DOHH2 (cell line): ENCODE measurements around the gene THSD7A.

ENCODE experiments used
- EZH2phosphoT487 ChIP-seq: fragments of 200-600 bp; sonication (generic); IDR thresholded peaks from 2 replicates; pipeline ENCODE4 v1.6.1; 2017; ENCODE audit warnings: borderline replicate concordance, mild to moderate bottlenecking, antibody characterized with exemption, low read length, moderate library complexity, mixed read lengths
- TF ChIP-seq, protein P1 (sequence below): fragments of 200-600 bp; sonication (generic); IDR thresholded peaks from one replicate; pipeline ENCODE4 v1.5.1; 2014; ENCODE audit warnings: antibody characterized with exemption, mild to moderate bottlenecking, low read depth, low read length; ENCODE audit not compliant: poor library complexity, severe bottlenecking

DNA sequence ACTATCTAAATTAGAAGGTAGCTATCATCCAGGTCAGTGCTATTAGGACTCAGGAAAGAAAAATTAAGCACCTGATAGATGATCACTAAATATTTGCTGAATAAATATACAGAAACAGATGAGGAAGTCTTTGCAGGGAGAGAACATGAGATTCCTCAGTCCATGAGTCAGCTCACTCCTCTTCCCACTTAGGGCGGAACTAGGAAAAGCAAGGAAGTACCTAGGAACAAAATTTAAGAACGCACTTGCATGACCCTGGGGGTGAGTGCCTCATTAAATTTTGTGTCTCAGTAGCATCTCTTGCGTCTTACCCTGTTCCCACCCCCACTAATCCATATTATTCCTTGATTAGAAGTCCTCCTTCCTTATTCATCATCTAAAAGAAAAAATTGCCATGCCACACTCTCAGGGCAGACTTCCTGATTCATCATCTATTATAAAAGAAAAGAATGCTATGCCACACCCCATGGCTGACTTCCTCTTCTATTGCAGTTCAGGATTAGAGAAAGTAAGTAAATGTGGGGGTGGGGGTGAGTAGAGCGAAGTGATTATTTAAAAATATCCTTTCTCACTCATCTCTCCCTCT, 208.8 kb downstream of the THSD7A start:
- TF ChIP-seq, protein P1, sequence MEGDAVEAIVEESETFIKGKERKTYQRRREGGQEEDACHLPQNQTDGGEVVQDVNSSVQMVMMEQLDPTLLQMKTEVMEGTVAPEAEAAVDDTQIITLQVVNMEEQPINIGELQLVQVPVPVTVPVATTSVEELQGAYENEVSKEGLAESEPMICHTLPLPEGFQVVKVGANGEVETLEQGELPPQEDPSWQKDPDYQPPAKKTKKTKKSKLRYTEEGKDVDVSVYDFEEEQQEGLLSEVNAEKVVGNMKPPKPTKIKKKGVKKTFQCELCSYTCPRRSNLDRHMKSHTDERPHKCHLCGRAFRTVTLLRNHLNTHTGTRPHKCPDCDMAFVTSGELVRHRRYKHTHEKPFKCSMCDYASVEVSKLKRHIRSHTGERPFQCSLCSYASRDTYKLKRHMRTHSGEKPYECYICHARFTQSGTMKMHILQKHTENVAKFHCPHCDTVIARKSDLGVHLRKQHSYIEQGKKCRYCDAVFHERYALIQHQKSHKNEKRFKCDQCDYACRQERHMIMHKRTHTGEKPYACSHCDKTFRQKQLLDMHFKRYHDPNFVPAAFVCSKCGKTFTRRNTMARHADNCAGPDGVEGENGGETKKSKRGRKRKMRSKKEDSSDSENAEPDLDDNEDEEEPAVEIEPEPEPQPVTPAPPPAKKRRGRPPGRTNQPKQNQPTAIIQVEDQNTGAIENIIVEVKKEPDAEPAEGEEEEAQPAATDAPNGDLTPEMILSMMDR: no peak
- no peak for TF ChIP-seq EZH2phosphoT487
